Urinary bladder (tissue), 4 donors: ENCODE results near the gene HSD17B3. TPM values are rescaled to one million over a fixed set of nuclear protein-coding genes. Genes with fewer than 3 reads are reported as not detected.
"Not testable (repeated sequence)": the region's sequence is repeated elsewhere in the genome, so short reads cannot be mapped to it uniquely, and the experiment has no call there.

ENCODE experiments used
- DNase-seq: peaks from one replicate; pipeline ENCODE4 v3.0.0-alpha.2; 2015; ENCODE audit errors: extremely low spot score
- H3K27ac ChIP-seq: one replicate; pipeline ENCODE4 v1.5.1; 2013; ENCODE audit warnings: low read depth, mild to moderate bottlenecking, moderate library complexity
- H3K36me3 ChIP-seq: one replicate; pipeline ENCODE4 v1.6.1; 2013; ENCODE audit warnings: mild to moderate bottlenecking, moderate library complexity; ENCODE audit not compliant: insufficient read depth
- H3K4me1 ChIP-seq: one replicate; pipeline ENCODE4 v1.6.1; 2013; ENCODE audit warnings: mild to moderate bottlenecking, moderate library complexity; ENCODE audit not compliant: insufficient read depth
- H3K4me3 ChIP-seq: one replicate; pipeline ENCODE4 v1.5.1; 2013; ENCODE audit warnings: low read depth, low read length
- WGBS: extraction: QIAGEN DNeasy Blood & Tissue Kit; methylation state at CpG from one replicate; pipeline ENCODE4 v1.1.7; 2013; 5-methylcytosine and 5-hydroxymethylcytosine counted together
- polyA plus RNA-seq: library from polyadenylated mRNA; stranded (reverse); fragments of 200-250 nt; gene quantifications from one replicate; pipeline ENCODE4 v1.2.3, GENCODE V29; 2013
- total RNA-seq: library from RNA; depleted of rRNA; stranded (reverse); fragments of >200 nt; gene quantifications from one replicate; pipeline ENCODE4 v1.2.3, GENCODE V29; 2014
- donor health status: healthy with polysubstance abuse.
- donor health status: healthy.

The HSD17B3 gene
- total and polyA plus RNA-seq, 2 donors, result 0.60 TPM; not detected in 1

- no peak for DNase-seq
- Histone ChIP-seq H3K36me3 (no peaks in the 10 kb centered on the region), H3K27ac (peak overlapping the region; percentile 17), H3K4me3 (no peak overlapping the region), H3K4me1 (no peaks in the 10 kb centered on the region)
- 86% methylated on average over 7 of the region's 7 CpGs for WGBS
These were observed 92.3 kb downstream of the HSD17B3 start for GRCh38 chr9:96209407-96210271.

GRCh38 chr9:96206156-96206751 lies 95.7 kb downstream of the HSD17B3 start:
- no peak overlapping the region for H3K27ac ChIP-seq
- DNase-seq, result no peak
- H3K4me1 ChIP-seq, result no peaks in the 10 kb centered on the region
- 89% methylated on average over 11 of the region's 11 CpGs for WGBS
- no peaks in the 10 kb centered on the region for H3K36me3 ChIP-seq
- no peak overlapping the region for H3K4me3 ChIP-seq

GRCh38 chr9:96204853-96205252 lies 97.1 kb downstream of the HSD17B3 start:
- H3K36me3 ChIP-seq, result no peaks in the 10 kb centered on the region
- H3K27ac ChIP-seq, result no peak overlapping the region
- no peak overlapping the region for H3K4me3 ChIP-seq
- WGBS, result 97% methylated on average over 2 of the region's 2 CpGs
- H3K4me1 ChIP-seq, result no peaks in the 10 kb centered on the region
- no peak for DNase-seq

- no peak overlapping the region for H3K4me3 ChIP-seq
- WGBS, result 70% methylated on average over 18 of the region's 18 CpGs
- no peak overlapping the region for H3K27ac ChIP-seq
- no peak for DNase-seq
- no peaks in the 10 kb centered on the region for H3K4me1 ChIP-seq
- H3K36me3 ChIP-seq, result no peaks in the 10 kb centered on the region
These were observed 98.0 kb downstream of the HSD17B3 start for GRCh38 chr9:96203867-96204501.

GRCh38 chr9:96202971-96203780 lies 98.8 kb downstream of the HSD17B3 start:
- DNase-seq, result no peak
- WGBS, result 95% methylated on average over 13 of the region's 13 CpGs
- Histone ChIP-seq H3K36me3 (no peaks in the 10 kb centered on the region), H3K27ac (no peak overlapping the region), H3K4me1 (no peaks in the 10 kb centered on the region), H3K4me3 (no peak overlapping the region)

GRCh38 chr9:96201140-96201539 lies 100.8 kb downstream of the HSD17B3 start:
- Histone ChIP-seq H3K4me1 (no peaks in the 10 kb centered on the region), H3K36me3 (no peaks in the 10 kb centered on the region), H3K27ac (no peak overlapping the region), H3K4me3 (no peak overlapping the region)
- WGBS, result 94% methylated on average over 6 of the region's 6 CpGs
- DNase-seq, result no peak

GRCh38 chr9:96199006-96199405 lies 103.0 kb downstream of the HSD17B3 start:
- Histone ChIP-seq H3K4me1 (no peaks in the 10 kb centered on the region), H3K27ac (no peak overlapping the region), H3K36me3 (no peaks in the 10 kb centered on the region), H3K4me3 (no peak overlapping the region)
- 79% methylated on average over 5 of the region's 5 CpGs for WGBS
- no peak for DNase-seq

- WGBS, result 78% methylated on average over 3 of the region's 3 CpGs
- H3K4me1 ChIP-seq, result no peaks in the 10 kb centered on the region
- H3K36me3 ChIP-seq, result no peaks in the 10 kb centered on the region
- DNase-seq, result no peak
- no peak overlapping the region for H3K27ac ChIP-seq
- H3K4me3 ChIP-seq, result no peak overlapping the region
These were observed 106.4 kb downstream of the HSD17B3 start for GRCh38 chr9:96195541-96195940.

GRCh38 chr9:96193236-96193755 lies 108.7 kb downstream of the HSD17B3 start:
- H3K4me1 ChIP-seq, result no peaks in the 10 kb centered on the region
- no peak overlapping the region for H3K4me3 ChIP-seq
- no peaks in the 10 kb centered on the region for H3K36me3 ChIP-seq
- no peak for DNase-seq
- H3K27ac ChIP-seq, result no peak overlapping the region
- WGBS, result 64% methylated on average over 5 of the region's 5 CpGs

GRCh38 chr9:96192710-96193109 lies 109.3 kb downstream of the HSD17B3 start:
- Histone ChIP-seq H3K36me3 (no peaks in the 10 kb centered on the region), H3K4me1 (no peaks in the 10 kb centered on the region), H3K4me3 (no peak overlapping the region), H3K27ac (no peak overlapping the region)
- DNase-seq, result no peak

GRCh38 chr9:96189995-96190394 lies 112.0 kb downstream of the HSD17B3 start:
- H3K27ac ChIP-seq, result no peak overlapping the region
- WGBS, result 91% methylated on average over 2 of the region's 2 CpGs
- no peaks in the 10 kb centered on the region for H3K4me1 ChIP-seq
- H3K36me3 ChIP-seq, result no peaks in the 10 kb centered on the region
- H3K4me3 ChIP-seq, result no peak overlapping the region
- no peak for DNase-seq

GRCh38 chr9:96189581-96189980 lies 112.4 kb downstream of the HSD17B3 start:
- H3K4me3 ChIP-seq, DNase-seq, H3K4me1 ChIP-seq, H3K27ac ChIP-seq, H3K36me3 ChIP-seq: not testable (repeated sequence)
- WGBS, result 99% methylated on average over 2 of the region's 2 CpGs

GRCh38 chr9:96188571-96188970 lies 113.4 kb downstream of the HSD17B3 start:
- 57% methylated on average over 5 of the region's 5 CpGs for WGBS
- DNase-seq, result no peak
- no peaks in the 10 kb centered on the region for H3K4me1 ChIP-seq
- H3K27ac ChIP-seq, result no peak overlapping the region
- no peaks in the 10 kb centered on the region for H3K36me3 ChIP-seq
- H3K4me3 ChIP-seq, result no peak overlapping the region
